ENCODE data around the gene ADGRA1.

ADGRA1 gene

GRCh38 chr10:133067149-133068105 lies 20.3 kb upstream of the ADGRA1 start:
- H3K79me2 ChIP-seq (ENCODE audit: insufficient read depth, low read length) = no peaks in the 10 kb centered on the region
- H3K9me3 ChIP-seq (ENCODE audit: insufficient read depth, low read depth, low read length) = no peaks in the 10 kb centered on the region
- no peaks in the 10 kb centered on the region for H3K9me2 ChIP-seq (replicated peaks; ENCODE audit: low read depth, low read length)
- H3K4me1 ChIP-seq (ENCODE audit: insufficient read depth, low read length, poor library complexity, severe bottlenecking) = no peaks in the 10 kb centered on the region
- H2AFZ ChIP-seq (ENCODE audit: low read length) = no peak overlapping the region
- TF ChIP-seq, protein P1, sequence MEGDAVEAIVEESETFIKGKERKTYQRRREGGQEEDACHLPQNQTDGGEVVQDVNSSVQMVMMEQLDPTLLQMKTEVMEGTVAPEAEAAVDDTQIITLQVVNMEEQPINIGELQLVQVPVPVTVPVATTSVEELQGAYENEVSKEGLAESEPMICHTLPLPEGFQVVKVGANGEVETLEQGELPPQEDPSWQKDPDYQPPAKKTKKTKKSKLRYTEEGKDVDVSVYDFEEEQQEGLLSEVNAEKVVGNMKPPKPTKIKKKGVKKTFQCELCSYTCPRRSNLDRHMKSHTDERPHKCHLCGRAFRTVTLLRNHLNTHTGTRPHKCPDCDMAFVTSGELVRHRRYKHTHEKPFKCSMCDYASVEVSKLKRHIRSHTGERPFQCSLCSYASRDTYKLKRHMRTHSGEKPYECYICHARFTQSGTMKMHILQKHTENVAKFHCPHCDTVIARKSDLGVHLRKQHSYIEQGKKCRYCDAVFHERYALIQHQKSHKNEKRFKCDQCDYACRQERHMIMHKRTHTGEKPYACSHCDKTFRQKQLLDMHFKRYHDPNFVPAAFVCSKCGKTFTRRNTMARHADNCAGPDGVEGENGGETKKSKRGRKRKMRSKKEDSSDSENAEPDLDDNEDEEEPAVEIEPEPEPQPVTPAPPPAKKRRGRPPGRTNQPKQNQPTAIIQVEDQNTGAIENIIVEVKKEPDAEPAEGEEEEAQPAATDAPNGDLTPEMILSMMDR (conservative IDR thresholded peaks at IDR 0.05; ENCODE audit: low read length) = no peak
- TF ChIP-seq EZH2phosphoT487 (IDR thresholded peaks at IDR 0.05; ENCODE audit: borderline replicate concordance) = no peak
- no peaks in the 10 kb centered on the region for H3K36me3 ChIP-seq (ENCODE audit: insufficient read depth, low read length)
- H3K4me3 ChIP-seq (ENCODE audit: low read length, poor library complexity, severe bottlenecking) = no peak overlapping the region
- H3K4me2 ChIP-seq (ENCODE audit: low read depth, low read length, poor library complexity, severe bottlenecking) = no peak overlapping the region
- no peaks in the 10 kb centered on the region for H4K20me1 ChIP-seq (ENCODE audit: insufficient read depth, low read length, poor library complexity, severe bottlenecking)
- H3K27me3 ChIP-seq (ENCODE audit: insufficient read depth, low read length, poor library complexity, severe bottlenecking) = no peaks in the 10 kb centered on the region
- H3F3A ChIP-seq (ENCODE audit: low read depth) = no peaks in the 10 kb centered on the region
- no peak overlapping the region for H3K9ac ChIP-seq (ENCODE audit: low read depth, low read length, poor library complexity, severe bottlenecking)

- Histone ChIP-seq H3K9ac (ENCODE audit: low read depth, low read length, poor library complexity, severe bottlenecking) (no peak overlapping the region), H3K9me3 (ENCODE audit: insufficient read depth, low read depth, low read length) (no peaks in the 10 kb centered on the region), H3K27me3 (ENCODE audit: insufficient read depth, low read length, poor library complexity, severe bottlenecking) (no peaks in the 10 kb centered on the region), H3K79me2 (ENCODE audit: insufficient read depth, low read length) (no peaks in the 10 kb centered on the region), H4K20me1 (ENCODE audit: insufficient read depth, low read length, poor library complexity, severe bottlenecking) (no peaks in the 10 kb centered on the region), H3K4me3 (ENCODE audit: low read length, poor library complexity, severe bottlenecking) (no peak overlapping the region), H3K4me2 (ENCODE audit: low read depth, low read length, poor library complexity, severe bottlenecking) (no peak overlapping the region), H3K4me1 (ENCODE audit: insufficient read depth, low read length, poor library complexity, severe bottlenecking) (no peaks in the 10 kb centered on the region), H3F3A (ENCODE audit: low read depth) (no peaks in the 10 kb centered on the region), H3K9me2 (replicated peaks; ENCODE audit: low read depth, low read length) (no peaks in the 10 kb centered on the region), H2AFZ (ENCODE audit: low read length) (no peak overlapping the region), H3K36me3 (ENCODE audit: insufficient read depth, low read length) (no peaks in the 10 kb centered on the region)
- TF ChIP-seq, protein P1 (conservative IDR thresholded peaks at IDR 0.05; ENCODE audit: low read length) = no peak
- no peak for TF ChIP-seq EZH2phosphoT487 (IDR thresholded peaks at IDR 0.05; ENCODE audit: borderline replicate concordance)
These were observed 19.4 kb upstream of the ADGRA1 start for GRCh38 chr10:133068111-133069032.

GRCh38 chr10:133069033-133069525 lies 18.6 kb upstream of the ADGRA1 start:
- H3K4me2 ChIP-seq (ENCODE audit: low read depth, low read length, poor library complexity, severe bottlenecking) = no peak overlapping the region
- no peak overlapping the region for H2AFZ ChIP-seq (ENCODE audit: low read length)
- H3K9me2 ChIP-seq (replicated peaks; ENCODE audit: low read depth, low read length) = no peaks in the 10 kb centered on the region

More at GRCh38 chr10:133069033-133069525, 18.6 kb upstream of the ADGRA1 start:
- TF ChIP-seq, protein P1 (conservative IDR thresholded peaks at IDR 0.05; ENCODE audit: low read length) = no peak
- TF ChIP-seq EZH2phosphoT487 (IDR thresholded peaks at IDR 0.05; ENCODE audit: borderline replicate concordance) = no peak
- Histone ChIP-seq H3K9me3 (ENCODE audit: insufficient read depth, low read depth, low read length) (no peaks in the 10 kb centered on the region; the same call in 1 of the 2 replicates), H3K79me2 (ENCODE audit: insufficient read depth, low read length) (no peaks in the 10 kb centered on the region), H3K36me3 (ENCODE audit: insufficient read depth, low read length) (no peaks in the 10 kb centered on the region), H3K4me3 (ENCODE audit: low read length, poor library complexity, severe bottlenecking) (no peak overlapping the region), H3F3A (ENCODE audit: low read depth) (no peaks in the 10 kb centered on the region), H3K27me3 (ENCODE audit: insufficient read depth, low read length, poor library complexity, severe bottlenecking) (no peaks in the 10 kb centered on the region), H3K4me1 (ENCODE audit: insufficient read depth, low read length, poor library complexity, severe bottlenecking) (no peaks in the 10 kb centered on the region), H4K20me1 (ENCODE audit: insufficient read depth, low read length, poor library complexity, severe bottlenecking) (no peaks in the 10 kb centered on the region), H3K9ac (ENCODE audit: low read depth, low read length, poor library complexity, severe bottlenecking) (no peak overlapping the region)
